Left lung (tissue), 10 donors: ENCODE measurements around the gene FGFRL1. TPM values are rescaled to one million over a fixed set of nuclear protein-coding genes. Genes with fewer than 3 reads are reported as not detected.

Experiments
- ATAC-seq: fragments of 200-7000 bp; cut with Tn5 transposase; one replicate; pipeline ENCODE4 v1.9.1; 2020; ENCODE audit warnings: moderate library complexity
- DNase-seq, 4 donors: peaks; one replicate each; pipeline ENCODE4 v3.0.0-alpha.2; 2013 to 2020
- H3K27ac ChIP-seq, 2 donors: fragments of 200-600 bp; sonication (generic) in 1 of 2; one replicate each; pipeline versions ENCODE4 v1.5.0 to v1.8.0; 2020 to 2021
- H3K27me3 ChIP-seq, 2 donors: fragments of 200-600 bp; sonication (generic) in 1 of 2; one replicate each; pipeline versions ENCODE4 v1.5.0 to v1.8.0; 2020 to 2021
- H3K36me3 ChIP-seq, 2 donors: fragments of 200-600 bp; sonication (generic) in 1 of 2; one replicate each; pipeline versions ENCODE4 v1.5.0 to v1.8.0; 2020 to 2021
- H3K4me1 ChIP-seq, 2 donors: fragments of 200-600 bp; one replicate each; pipeline ENCODE4 v1.8.0; 2021
- H3K4me3 ChIP-seq, 2 donors: fragments of 200-600 bp; sonication (generic) in 1 of 2; one replicate each; pipeline versions ENCODE4 v1.5.0 to v1.8.0; 2020 to 2021; ENCODE audit warnings: mild to moderate bottlenecking in 1 of 2
- H3K9me3 ChIP-seq, 2 donors: fragments of 200-600 bp; sonication (generic) in 1 of 2; one replicate each; pipeline versions ENCODE4 v1.5.0 to v1.8.0; 2020 to 2021
- CTCF ChIP-seq, 2 donors: fragments of 200-600 bp; sonication (generic) in 1 of 2; IDR thresholded peaks; one replicate each; pipeline versions ENCODE4 v1.5.0 to v1.8.0; 2021; ENCODE audit warnings: antibody characterized with exemption in 2 of 2
- intact Hi-C, 2 donors: fragments of 100-400 bp; cut with DNase I; formaldehyde crosslinking; loops; one replicate each; pipeline versions ENCODE4 v1.11.2 to v1.14.2; 2022
- polyA plus RNA-seq, 6 donors: library from polyadenylated mRNA; unstranded; fragments of 120-200 nt; gene quantifications; one replicate each; pipeline ENCODE4 v1.2.1, GENCODE V29; 2013; ENCODE audit not compliant: insufficient read length in 6 of 6
- total RNA-seq, 2 donors: library from RNA; stranded (reverse); fragmentation: NEBNext Ultra II Directional; extraction: Animal tissue kit (Norgen Biotek cat#: 25700); gene quantifications; one replicate each; pipeline ENCODE4 v1.2.1, GENCODE V29; 2021
- donor health status: DM: no; HTN: yes; CAD: no.
- donor health status: DM: no; HTN: no; CAD: no.

Gene FGFRL1
- total and polyA plus RNA-seq, 8 donors: 16.3 to 31.2 (median 21.3) TPM

- intact Hi-C loops: no loop called here
- TF ChIP-seq CTCF (IDR thresholded peaks at IDR 0.05): no peak
- Histone ChIP-seq H3K4me3 (no peak overlapping the region), H3K9me3 (no peaks in the 10 kb centered on the region), H3K27ac (no peak overlapping the region), H3K27me3 (peaks cover 0 to 68% of the 10 kb centered on the region in 2 donors), H3K4me1 (peaks cover 19 to 22% of the 10 kb centered on the region in 2 donors), H3K36me3 (no peaks in the 10 kb centered on the region)
- DNase-seq: peak in 2 of 4 donors; percentile 65
- ATAC-seq: peak; percentile 6
Measured at GRCh38 chr4:1041147-1041935, 29.9 kb downstream of the FGFRL1 start.

GRCh38 chr4:1041936-1042330 is 30.5 kb downstream of the FGFRL1 start:
- TF ChIP-seq CTCF (IDR thresholded peaks at IDR 0.05): no peak
- H3K36me3 ChIP-seq: no peaks in the 10 kb centered on the region
- H3K27me3 ChIP-seq: peaks cover 0 to 65% of the 10 kb centered on the region in 2 donors
- DNase-seq (peak in 1 of 4 donors; percentile 68), ATAC-seq (no peak)
- H3K4me3 ChIP-seq: no peak overlapping the region
- H3K9me3 ChIP-seq: no peaks in the 10 kb centered on the region
- no peak overlapping the region for H3K27ac ChIP-seq
- intact Hi-C loops: no loop called here
- peaks cover 20 to 24% of the 10 kb centered on the region in 2 donors for H3K4me1 ChIP-seq

GRCh38 chr4:1042352-1043055 is 31.1 kb downstream of the FGFRL1 start:
- Histone ChIP-seq H3K9me3 (no peaks in the 10 kb centered on the region), H3K27ac (no peak overlapping the region), H3K36me3 (no peaks in the 10 kb centered on the region), H3K27me3 (peaks cover 0 to 67% of the 10 kb centered on the region in 2 donors), H3K4me1 (peaks cover 26 to 29% of the 10 kb centered on the region in 2 donors), H3K4me3 (no peak overlapping the region)
- DNase-seq (peak in 1 of 4 donors; percentile 47), ATAC-seq (no peak)
- intact Hi-C loops: no loop called here
- no peak for TF ChIP-seq CTCF (IDR thresholded peaks at IDR 0.05)

GRCh38 chr4:1043162-1043561 is 31.7 kb downstream of the FGFRL1 start:
- Histone ChIP-seq H3K36me3 (no peaks in the 10 kb centered on the region), H3K9me3 (no peaks in the 10 kb centered on the region), H3K27me3 (peaks cover 0 to 68% of the 10 kb centered on the region in 2 donors), H3K4me1 (peaks cover 31 to 35% of the 10 kb centered on the region in 2 donors), H3K4me3 (no peak overlapping the region), H3K27ac (no peak overlapping the region)
- no peak for TF ChIP-seq CTCF (IDR thresholded peaks at IDR 0.05)
- ATAC-seq (no peak), DNase-seq (no peak)
- intact Hi-C loops: no loop called here
